Kidney epithelial cell (primary cell): ENCODE data around the gene GGA3. TPM values are rescaled to one million over a fixed set of nuclear protein-coding genes. Genes with fewer than 3 reads are reported as not detected.

Experiments
- DNase-seq: peaks from one replicate; pipeline ENCODE4 v3.0.0-alpha.2; 2010; ENCODE audit warnings: low read depth
- H3K27me3 ChIP-seq: 2 replicates; pipeline ENCODE4 v1.6.0; 2011; ENCODE audit warnings: low read length; ENCODE audit not compliant: control insufficient read depth, insufficient read depth
- H3K36me3 ChIP-seq: 2 replicates; pipeline ENCODE4 v1.5.1; 2011; ENCODE audit warnings: low read length; ENCODE audit not compliant: control insufficient read depth, insufficient read depth
- H3K4me3 ChIP-seq: 2 replicates; pipeline ENCODE4 v1.5.1; 2011; ENCODE audit warnings: low read depth, mild to moderate bottlenecking, control low read depth, low read length
- CTCF ChIP-seq: IDR thresholded peaks from 2 replicates; pipeline ENCODE4 v1.5.1; 2011; ENCODE audit warnings: mild to moderate bottlenecking, moderate library complexity, low read length, control low read depth, inconsistent platforms; ENCODE audit not compliant: insufficient read depth, poor library complexity, severe bottlenecking
- total RNA-seq: library from RNA; depleted of rRNA; stranded (reverse); fragments of >200 nt; gene quantifications from 2 replicates; pipeline ENCODE4 v1.2.3, GENCODE V29; 2015

GGA3 gene
- total RNA-seq, 1 donor from 2014 or later = 24.8 TPM

- Histone ChIP-seq H3K4me3 (peak overlapping the region; percentile 91), H3K36me3 (no peaks in the 10 kb centered on the region), H3K27me3 (no peaks in the 10 kb centered on the region)
- DNase-seq = no peak
- TF ChIP-seq CTCF = no peak
Observed at GRCh38 chr17:75269844-75270217, 8.4 kb upstream of the GGA3 start.

GRCh38 chr17:75267411-75268232 lies 6.2 kb upstream of the GGA3 start:
- TF ChIP-seq CTCF = no peak
- DNase-seq = no peak
- Histone ChIP-seq H3K36me3 (no peaks in the 10 kb centered on the region), H3K27me3 (no peaks in the 10 kb centered on the region), H3K4me3 (no peak overlapping the region)

DNA sequence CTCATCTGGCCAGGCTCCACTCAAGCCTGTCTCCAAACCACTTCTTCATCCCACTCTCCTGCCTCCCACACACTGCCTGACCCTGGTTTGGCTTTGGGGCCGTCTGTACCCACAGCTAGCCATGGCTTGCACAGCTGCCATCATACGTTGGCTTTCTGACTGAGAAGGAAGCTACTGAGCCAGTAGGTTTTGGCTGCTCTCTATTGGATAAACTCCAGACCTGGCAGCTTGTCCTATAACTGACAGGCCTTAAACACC lies 5.7 kb upstream of the GGA3 start:
- no peaks in the 10 kb centered on the region for H3K36me3 ChIP-seq
- H3K27me3 ChIP-seq = no peaks in the 10 kb centered on the region
- no peak for TF ChIP-seq CTCF
- no peak overlapping the region for H3K4me3 ChIP-seq
- no peak for DNase-seq

DNA sequence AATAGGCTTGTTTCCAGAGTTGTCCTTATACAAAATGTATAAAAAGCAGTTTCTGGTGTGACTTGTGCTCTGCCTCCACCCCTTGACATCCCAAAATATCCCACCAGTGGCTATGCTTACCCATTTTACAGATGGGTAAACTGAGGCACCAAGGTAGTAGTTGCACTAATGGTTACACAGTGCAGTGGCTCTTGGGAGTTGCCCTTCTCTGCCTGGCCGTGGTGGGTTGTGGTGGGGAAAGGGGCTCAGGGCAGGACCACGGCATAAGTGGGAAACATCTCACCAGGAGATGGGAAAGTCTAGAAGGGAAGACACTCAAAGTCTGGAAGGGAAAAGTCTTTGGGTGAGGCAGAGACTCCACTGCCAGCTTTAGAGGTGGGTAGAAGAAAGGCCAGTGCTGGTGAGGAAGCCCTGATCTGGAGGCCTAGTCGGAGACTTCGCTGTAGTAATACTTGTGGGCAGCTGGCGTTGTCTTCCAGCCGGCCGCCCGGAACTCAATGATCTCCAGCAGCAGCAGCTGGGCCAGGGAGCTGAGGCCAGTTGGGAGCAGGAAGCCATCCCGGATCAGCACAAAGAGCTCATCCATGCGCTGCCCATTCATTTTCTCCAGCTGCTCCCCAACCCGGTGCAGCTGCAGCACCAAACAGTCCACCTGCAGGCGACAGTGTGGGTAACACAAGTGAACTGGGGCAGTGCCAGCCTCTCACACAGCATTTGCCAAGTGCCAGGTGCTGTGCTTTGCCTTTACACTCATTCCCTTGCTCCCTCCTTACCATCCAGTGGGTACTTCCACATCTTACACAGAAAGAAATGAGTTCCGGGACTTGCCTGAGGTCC lies 5.1 kb upstream of the GGA3 start:
- no peak for DNase-seq
- no peaks in the 10 kb centered on the region for H3K36me3 ChIP-seq
- no peak overlapping the region for H3K4me3 ChIP-seq
- no peak for TF ChIP-seq CTCF
- H3K27me3 ChIP-seq = no peaks in the 10 kb centered on the region

- H3K27me3 ChIP-seq = no peaks in the 10 kb centered on the region
- DNase-seq = no peak
- no peak for TF ChIP-seq CTCF
- no peak overlapping the region for H3K4me3 ChIP-seq
- H3K36me3 ChIP-seq = no peaks in the 10 kb centered on the region
Observed at GRCh38 chr17:75265614-75266315, 4.4 kb upstream of the GGA3 start.
